Amniotic stem cell (primary cell): ENCODE results near the gene RAB20.
"Not testable (repeated sequence)": the region's sequence is repeated elsewhere in the genome, so short reads cannot be mapped to it uniquely, and the experiment has no call there.

Source experiments
- DNase-seq: peaks from one replicate; lab custom pipeline; 2025; lab: John Stamatoyannopoulos, UW

The RAB20 gene

DNA sequence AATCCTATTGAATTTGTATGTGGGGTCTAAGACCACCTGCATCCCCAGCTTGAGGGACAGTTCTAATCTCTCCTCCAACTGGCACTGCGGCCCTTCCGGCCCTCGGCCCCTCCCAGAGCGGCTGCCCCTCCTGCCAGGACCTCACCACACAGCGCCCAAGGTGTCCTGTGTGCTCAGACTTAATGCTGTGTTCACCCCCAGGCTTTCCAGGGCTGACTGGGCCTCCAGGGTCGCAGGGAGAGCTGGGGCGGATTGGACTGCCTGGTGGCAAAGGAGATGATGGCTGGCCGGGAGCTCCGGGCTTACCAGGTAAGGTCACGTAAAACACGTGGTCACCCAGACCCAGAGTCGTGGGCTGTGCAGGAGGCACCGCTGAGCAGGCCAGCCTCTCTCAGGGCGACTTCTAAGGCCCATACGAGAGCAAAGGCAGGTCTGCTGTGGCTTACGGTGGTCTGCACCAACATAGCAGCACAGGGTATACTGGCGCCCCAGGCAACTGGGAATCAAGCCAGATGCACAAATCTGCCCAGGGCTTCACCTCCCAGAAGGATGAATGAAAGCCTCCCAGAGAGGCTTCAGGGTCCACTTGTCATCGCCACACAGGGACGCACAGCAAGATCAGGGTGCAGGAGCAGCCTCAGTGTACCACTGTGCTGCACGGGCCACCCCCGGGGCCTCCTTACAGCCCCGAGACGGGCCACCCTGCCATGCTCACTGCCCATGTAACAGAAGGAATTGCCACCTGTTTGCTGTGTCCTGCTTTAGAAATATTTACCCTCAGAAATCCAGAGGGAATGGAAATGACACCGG is 69.4 kb downstream of the RAB20 start:
- no peak for DNase-seq

GRCh38 chr13:110490009-110490770 is 71.3 kb downstream of the RAB20 start:
- DNase-seq, result no peak

GRCh38 chr13:110486880-110487279 is 74.6 kb downstream of the RAB20 start:
- not testable (repeated sequence) for DNase-seq

GRCh38 chr13:110486061-110486715 is 75.3 kb downstream of the RAB20 start:
- no peak for DNase-seq

GRCh38 chr13:110485604-110486003 is 75.9 kb downstream of the RAB20 start:
- DNase-seq, result no peak

- DNase-seq, result no peak
Observed at GRCh38 chr13:110484290-110485048, 77.1 kb downstream of the RAB20 start.

DNA sequence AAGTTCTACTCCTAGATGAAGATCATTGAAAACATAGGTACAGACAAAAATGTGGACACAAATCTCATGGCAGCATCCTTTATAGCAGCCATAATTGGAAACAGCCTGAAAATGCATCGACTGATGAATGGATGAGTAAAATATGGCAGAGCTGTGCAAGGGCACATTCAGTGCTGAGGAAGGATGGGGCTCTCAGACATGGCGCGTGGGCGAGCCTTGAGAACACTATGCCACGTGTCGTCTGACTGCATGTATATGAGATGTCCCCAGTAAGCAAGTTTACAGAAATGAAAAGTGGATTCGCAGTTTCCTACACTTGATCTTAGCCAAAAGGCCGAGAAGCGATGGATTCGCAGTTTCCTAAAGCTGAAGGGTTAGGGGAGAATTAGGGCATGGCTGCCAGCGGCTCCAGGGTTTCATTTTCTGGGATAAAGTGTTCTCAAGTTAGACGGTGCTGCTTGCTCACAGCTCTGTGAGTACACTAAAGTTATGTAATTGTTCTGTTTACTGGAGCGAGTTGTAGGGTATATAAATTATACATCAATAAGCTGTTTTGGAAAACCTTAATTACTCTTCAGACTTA is 78.0 kb downstream of the RAB20 start:
- DNase-seq, result no peak

DNA sequence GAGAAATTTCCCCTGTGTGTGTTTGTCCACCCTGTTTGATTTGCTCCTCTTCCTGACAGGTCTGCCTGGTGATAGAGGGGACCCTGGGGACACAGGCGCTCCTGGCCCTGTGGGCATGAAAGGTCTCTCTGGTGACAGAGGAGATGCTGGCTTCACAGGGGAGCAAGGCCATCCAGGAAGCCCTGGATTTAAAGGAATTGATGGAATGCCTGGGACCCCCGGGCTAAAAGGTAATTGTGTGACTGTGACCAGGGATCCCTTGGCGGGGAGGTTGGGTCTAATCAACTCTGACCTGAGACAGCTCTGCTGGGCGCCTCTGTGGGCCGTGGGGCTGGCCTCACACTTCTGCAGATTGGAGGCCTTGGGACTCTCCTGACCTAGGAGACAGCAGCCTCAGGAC is 81.4 kb downstream of the RAB20 start:
- DNase-seq, result no peak

DNA sequence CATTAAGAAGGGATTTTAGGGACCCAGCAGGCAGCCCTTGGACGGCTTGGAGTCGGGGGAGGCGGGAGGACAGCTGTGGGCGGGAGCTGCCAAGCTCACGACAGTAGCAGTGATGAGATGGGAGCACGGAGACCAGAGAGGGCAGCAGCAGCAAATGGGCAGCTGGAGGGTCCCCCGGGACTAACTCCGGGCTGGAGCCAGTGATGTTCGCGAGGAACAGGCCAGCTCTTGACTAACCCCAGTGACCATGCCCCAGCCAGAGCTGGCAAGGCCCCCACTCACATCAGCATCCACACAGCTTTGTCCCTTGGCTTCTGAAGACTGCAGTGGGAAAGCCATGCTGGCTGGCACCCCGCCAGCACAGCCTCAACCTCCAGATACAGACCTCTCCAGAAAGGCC is 81.9 kb downstream of the RAB20 start:
- no peak for DNase-seq

DNA sequence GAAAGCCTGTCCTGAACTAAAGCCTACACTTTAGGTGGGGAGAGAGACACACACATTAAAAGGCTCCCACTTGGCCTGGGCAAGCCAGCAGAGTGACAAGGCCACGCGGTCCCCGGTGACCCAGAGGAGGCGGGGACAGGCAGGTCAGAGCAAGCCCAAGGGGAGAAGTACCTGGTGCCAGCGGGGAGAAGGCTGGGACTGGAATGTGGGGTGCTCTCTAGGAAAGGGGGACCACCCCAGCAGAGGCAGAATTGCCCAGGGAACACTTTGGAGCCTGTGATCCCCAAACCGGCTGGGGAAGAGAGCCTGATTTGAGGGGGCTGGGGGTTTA is 82.3 kb downstream of the RAB20 start:
- DNase-seq, result no peak

DNA sequence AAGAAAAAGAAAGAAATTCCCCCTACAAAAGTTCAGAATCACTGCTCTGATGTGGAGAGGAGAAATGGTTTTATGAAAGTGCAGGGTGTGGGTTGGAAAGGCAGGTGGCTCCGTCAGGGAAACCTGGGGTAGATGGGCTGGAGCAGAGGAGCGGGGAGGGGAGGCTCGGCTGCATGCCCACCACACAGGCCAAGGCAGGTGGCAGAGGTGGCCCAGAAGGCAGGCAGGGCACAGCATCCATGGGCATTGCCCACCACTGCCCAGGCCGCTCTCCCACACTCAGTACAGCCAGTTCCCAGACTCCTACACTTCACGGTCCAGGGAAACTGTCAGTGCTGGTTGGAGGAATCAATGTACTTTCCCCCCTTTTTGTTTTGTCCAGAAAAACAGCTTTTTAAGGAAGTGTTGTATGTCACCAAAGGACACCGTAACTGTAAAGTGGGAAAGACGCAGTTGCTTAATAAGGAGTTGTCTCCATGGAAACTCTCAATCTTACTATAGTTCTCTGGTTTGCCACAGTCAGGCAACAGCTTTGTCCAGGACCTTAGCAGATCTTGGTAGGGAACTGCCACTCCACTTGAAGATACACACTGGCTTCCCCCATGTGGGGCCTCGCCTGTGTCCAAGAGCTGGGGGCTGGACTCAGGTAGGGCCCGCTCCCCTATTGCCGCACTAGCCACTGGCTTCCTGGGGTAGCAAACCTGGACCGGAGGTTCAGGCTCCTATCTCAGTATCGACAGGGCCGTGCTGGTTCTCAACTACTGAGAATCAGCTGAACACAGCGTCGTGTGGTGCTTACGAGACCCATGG is 82.9 kb downstream of the RAB20 start:
- no peak for DNase-seq

DNA sequence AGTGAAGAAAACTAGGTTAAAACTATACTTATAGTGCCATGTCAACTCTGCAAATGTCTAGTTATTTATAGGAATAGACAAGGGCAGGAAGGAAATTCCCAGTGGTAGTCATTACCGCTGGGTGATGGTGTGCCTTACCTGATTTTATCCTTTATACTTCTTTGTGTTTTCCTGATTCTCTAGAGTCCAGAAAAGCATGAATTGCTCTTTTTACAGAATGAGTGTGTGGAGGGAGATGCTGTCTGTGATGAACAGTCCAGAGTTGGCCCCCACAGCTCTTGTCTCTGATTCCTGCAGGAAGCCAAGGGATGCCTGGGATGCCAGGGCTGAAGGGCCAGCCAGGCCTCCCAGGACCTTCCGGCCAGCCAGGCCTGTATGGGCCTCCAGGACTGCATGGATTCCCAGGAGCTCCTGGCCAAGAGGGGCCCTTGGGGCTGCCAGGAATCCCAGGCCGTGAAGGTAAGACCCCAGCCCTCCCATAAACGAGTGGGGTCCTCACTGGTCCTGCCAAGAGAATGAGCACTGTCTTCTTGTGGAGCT is 83.7 kb downstream of the RAB20 start:
- DNase-seq, result no peak

GRCh38 chr13:110476220-110476617 is 85.3 kb downstream of the RAB20 start:
- no peak for DNase-seq

DNA sequence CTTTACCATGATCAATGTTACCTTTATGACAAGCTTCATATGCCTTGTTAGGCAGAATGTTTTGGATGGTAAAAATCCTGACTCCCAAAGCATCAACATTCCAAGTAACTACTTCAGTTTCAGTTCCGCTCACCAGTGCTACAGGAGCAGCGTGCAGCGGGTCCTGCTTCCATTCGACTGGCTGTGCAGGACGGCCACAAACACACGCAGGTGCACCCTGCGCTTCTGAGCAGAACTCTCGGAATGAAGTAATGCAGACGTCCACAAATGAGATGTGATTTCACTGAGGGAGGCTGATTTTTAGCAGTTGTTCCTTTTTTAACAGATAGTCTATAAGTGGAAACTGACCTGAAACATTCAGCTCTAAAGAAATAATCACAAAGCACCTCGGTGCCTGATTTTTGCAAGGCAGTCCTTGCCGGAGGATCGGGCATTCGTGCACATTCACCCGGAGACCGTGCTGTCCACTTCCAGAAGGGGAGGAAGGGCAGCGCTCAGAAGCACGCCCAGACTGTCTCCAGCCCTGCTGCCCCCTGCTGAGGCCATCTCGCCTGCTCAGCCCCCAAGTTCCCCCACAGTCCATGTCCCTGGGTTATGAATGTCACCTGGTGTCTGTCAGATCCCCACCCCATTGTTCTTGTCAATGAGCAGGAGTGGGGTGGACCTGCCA is 85.8 kb downstream of the RAB20 start:
- DNase-seq, result no peak

DNA sequence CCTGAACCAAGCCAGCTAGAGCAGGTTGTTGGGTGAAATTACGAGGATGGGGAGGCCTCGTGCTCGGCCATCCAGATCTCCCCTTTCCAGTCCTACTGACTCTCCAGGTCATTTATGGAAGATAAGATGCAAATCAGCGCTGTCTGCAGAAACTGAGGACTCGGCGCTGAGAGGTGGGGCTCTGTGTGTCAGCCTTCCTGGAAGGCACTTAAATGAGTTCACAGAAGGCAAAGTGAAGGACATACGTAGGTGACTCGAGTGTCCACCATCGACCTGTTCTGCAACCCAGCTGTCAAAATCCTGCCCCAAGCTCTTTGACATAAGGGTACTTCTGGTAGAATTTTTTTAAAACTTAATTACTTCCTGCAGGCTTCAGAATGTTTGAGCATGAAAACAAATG is 86.4 kb downstream of the RAB20 start:
- DNase-seq, result no peak

- no peak for DNase-seq
Observed at GRCh38 chr13:110474713-110475112, 86.8 kb downstream of the RAB20 start.
